Measurements from ENCODE around the gene FADS1.

FADS1 gene

DNA sequence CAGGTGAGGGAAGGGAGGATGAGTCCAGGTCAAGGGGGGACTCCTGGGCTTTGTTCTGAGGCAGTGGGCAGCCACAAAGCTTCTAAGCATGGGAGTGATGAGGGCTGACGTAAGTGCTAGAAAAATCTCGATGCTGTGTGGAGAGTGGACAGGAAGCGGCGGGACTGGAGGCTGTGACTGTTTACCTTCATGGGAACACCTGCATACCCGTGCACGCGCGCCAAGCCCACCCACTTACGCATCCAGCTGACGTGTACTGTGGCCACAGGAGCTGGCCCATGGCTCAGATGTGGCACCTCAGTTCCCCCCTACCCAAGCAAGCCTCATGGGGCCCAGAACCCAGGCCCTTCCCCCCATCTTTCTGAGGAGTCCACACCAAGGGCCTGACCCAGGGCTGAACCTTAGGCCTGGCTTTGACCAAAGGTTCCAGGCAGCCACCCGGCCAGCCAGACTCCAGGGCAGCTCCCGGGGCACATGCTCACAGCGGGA lies 50.4 kb downstream of the FADS1 start:
- no peaks in the 10 kb centered on the region for H3K4me1 ChIP-seq (ENCODE audit: control insufficient read depth in 1 of 2, insufficient read depth in 1 of 2, low read depth in 1 of 2, low read length in 1 of 2)
- no peak overlapping the region for H3K4me3 ChIP-seq (ENCODE audit: low read depth in 1 of 2, low read length in 1 of 2)
- no peak overlapping the region for H3K27ac ChIP-seq
- H3K27me3 ChIP-seq: peaks cover 5% of the 10 kb centered on the region
- H3K9me3 ChIP-seq: no peaks in the 10 kb centered on the region
- H3K36me3 ChIP-seq: no peaks in the 10 kb centered on the region
- TF ChIP-seq, protein P1, sequence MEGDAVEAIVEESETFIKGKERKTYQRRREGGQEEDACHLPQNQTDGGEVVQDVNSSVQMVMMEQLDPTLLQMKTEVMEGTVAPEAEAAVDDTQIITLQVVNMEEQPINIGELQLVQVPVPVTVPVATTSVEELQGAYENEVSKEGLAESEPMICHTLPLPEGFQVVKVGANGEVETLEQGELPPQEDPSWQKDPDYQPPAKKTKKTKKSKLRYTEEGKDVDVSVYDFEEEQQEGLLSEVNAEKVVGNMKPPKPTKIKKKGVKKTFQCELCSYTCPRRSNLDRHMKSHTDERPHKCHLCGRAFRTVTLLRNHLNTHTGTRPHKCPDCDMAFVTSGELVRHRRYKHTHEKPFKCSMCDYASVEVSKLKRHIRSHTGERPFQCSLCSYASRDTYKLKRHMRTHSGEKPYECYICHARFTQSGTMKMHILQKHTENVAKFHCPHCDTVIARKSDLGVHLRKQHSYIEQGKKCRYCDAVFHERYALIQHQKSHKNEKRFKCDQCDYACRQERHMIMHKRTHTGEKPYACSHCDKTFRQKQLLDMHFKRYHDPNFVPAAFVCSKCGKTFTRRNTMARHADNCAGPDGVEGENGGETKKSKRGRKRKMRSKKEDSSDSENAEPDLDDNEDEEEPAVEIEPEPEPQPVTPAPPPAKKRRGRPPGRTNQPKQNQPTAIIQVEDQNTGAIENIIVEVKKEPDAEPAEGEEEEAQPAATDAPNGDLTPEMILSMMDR (IDR thresholded peaks at IDR 0.05): no peak

DNA sequence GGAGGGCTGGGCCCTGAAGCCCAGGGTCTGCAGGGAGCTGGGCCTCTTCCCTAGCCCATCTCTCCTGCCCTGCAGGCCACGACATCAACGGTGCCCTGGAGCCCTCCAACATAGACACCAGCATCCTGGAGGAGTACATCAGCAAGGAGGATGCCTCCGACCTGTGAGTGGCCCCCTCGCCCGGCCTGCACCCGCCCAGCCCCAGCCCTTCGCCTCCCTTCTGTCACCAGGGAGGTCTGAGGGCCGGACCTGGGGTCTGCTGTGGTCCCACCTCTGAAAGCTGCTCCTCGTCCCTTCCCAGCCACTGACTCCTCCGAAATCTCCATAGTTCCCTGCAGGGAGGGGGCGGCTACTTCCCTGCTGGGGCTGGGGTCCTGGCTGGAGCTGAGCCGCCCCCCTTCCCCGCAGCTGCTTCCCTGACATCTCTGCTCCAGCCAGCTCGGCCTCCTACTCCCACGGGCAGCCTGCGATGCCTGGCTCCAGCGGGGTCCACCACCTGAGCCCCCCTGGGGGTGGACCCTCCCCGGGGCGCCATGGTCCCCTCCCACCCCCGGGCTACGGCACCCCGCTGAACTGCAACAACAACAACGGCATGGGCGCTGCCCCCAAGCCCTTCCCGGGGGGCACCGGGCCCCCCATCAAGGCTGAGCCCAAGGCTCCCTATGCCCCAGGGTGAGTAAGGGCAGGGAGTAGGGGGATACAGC lies 51.1 kb downstream of the FADS1 start:
- Histone ChIP-seq H3K4me1 (ENCODE audit: control insufficient read depth in 1 of 2, insufficient read depth in 1 of 2, low read depth in 1 of 2, low read length in 1 of 2) (no peaks in the 10 kb centered on the region), H3K4me3 (ENCODE audit: low read depth in 1 of 2, low read length in 1 of 2) (no peak overlapping the region), H3K9me3 (no peaks in the 10 kb centered on the region), H3K27ac (no peak overlapping the region), H3K27me3 (peaks cover 5% of the 10 kb centered on the region), H3K36me3 (no peaks in the 10 kb centered on the region)
- TF ChIP-seq, protein P1 (IDR thresholded peaks at IDR 0.05): no peak

DNA sequence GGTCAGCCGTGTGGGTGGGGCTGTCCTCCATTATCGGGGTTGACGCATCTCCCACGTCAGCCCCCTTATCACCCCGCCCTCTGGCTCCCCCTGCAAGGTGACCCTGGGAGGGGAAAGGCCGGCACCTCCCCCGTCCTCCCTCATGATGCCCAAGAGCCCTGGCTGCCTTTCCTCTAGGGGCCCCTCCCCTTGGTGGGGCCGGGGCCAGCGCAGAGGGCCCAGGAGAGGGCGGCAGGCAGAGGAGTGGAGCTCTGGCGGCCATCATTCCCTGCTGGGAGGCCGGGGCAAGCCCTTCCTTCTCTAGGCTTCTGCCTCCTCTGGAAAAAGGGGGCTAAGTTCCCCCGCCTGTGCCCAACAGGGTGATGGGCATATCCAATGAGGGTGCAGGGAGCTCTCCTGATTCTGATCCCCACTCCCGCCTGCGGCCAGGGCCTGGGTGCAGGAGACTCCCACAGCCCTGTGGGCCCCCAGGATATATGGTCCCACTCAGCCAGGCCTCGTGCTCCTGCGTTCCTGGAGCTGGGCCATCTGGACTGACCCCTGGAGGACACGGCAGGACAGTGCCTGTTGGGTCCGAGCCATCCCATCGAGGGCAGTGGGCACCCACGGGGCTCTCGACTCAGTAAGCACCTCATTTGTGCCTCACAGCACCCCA lies 52.1 kb downstream of the FADS1 start:
- Histone ChIP-seq H3K9me3 (no peaks in the 10 kb centered on the region), H3K4me3 (ENCODE audit: low read depth in 1 of 2, low read length in 1 of 2) (no peak overlapping the region), H3K27ac (no peak overlapping the region), H3K36me3 (no peaks in the 10 kb centered on the region), H3K4me1 (ENCODE audit: control insufficient read depth in 1 of 2, insufficient read depth in 1 of 2, low read depth in 1 of 2, low read length in 1 of 2) (no peaks in the 10 kb centered on the region), H3K27me3 (peaks cover 5% of the 10 kb centered on the region)
- TF ChIP-seq, protein P1 (IDR thresholded peaks at IDR 0.05): no peak

DNA sequence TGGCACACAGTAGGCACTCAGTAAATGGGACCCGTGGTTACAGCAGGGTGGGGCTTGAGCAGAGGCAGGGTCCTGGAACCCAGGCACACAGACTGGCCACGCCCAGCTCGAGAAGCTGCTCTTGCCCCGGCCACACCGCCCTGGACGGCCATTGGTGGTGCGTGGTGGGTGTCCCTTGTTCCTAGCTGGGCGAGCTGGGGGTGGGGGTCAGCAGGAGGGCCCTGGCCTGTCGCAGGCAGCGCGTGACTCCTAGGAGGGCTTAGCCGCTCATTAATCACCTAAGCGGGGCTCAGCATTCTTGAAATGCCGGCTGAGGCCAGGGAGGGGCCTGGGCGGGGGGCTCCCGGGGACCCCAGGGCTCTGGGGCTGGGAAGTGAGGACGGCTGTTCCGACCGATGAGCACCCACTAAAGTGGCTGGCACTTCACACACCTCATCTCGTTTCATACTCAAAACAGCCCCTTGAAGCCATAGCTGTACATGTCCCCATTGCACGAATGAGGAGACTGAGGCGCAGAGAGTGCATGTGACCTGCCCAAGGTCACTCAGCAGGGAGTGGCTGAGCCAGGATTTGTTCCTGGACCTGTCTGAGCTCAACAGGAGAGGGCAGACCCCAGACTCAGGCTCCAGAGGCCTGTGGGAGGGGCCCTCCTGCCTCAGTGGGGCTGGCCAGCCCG lies 52.7 kb downstream of the FADS1 start:
- H3K27me3 ChIP-seq: peaks cover 5% of the 10 kb centered on the region
- H3K4me3 ChIP-seq (ENCODE audit: low read depth in 1 of 2, low read length in 1 of 2): no peak overlapping the region
- TF ChIP-seq, protein P1 (IDR thresholded peaks at IDR 0.05): no peak

DNA sequence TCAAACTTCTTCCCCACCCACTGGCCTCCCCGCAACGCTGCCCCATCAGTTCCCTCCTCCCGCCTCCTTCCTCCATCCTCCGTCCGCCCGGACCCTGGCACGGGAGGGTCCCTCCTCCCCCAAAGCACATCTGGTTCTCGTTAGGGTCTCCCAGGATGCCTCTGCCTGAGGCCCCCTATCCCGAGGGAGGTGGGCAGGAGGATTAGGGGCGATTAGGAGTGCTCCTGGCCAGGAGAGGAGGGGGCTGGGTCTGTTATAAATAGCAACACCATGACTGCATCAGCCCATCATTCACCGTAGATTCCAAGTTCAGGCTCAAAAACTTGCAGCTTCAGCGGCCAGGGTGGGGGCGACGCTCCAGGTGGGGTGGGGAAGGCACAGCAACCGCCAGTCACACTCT lies 54.0 kb downstream of the FADS1 start:
- Histone ChIP-seq H3K4me3 (ENCODE audit: low read depth in 1 of 2, low read length in 1 of 2) (no peak overlapping the region), H3K27me3 (peaks cover 5% of the 10 kb centered on the region), H3K27ac (no peak overlapping the region), H3K9me3 (no peaks in the 10 kb centered on the region), H3K36me3 (no peaks in the 10 kb centered on the region), H3K4me1 (ENCODE audit: control insufficient read depth in 1 of 2, insufficient read depth in 1 of 2, low read depth in 1 of 2, low read length in 1 of 2) (no peaks in the 10 kb centered on the region)
- TF ChIP-seq, protein P1 (IDR thresholded peaks at IDR 0.05): no peak

More for the DNA sequence above, 52.7 kb downstream of the FADS1 start:
- H3K9me3 ChIP-seq: no peaks in the 10 kb centered on the region
- H3K27ac ChIP-seq: no peak overlapping the region
- no peaks in the 10 kb centered on the region for H3K4me1 ChIP-seq (ENCODE audit: control insufficient read depth in 1 of 2, insufficient read depth in 1 of 2, low read depth in 1 of 2, low read length in 1 of 2)
- H3K36me3 ChIP-seq: no peaks in the 10 kb centered on the region
